ENCODE results near the gene CHL1.

Gene CHL1

GRCh38 chr3:420584-420983, 224.0 kb downstream of the CHL1 start:
- TF ChIP-seq, protein P1, sequence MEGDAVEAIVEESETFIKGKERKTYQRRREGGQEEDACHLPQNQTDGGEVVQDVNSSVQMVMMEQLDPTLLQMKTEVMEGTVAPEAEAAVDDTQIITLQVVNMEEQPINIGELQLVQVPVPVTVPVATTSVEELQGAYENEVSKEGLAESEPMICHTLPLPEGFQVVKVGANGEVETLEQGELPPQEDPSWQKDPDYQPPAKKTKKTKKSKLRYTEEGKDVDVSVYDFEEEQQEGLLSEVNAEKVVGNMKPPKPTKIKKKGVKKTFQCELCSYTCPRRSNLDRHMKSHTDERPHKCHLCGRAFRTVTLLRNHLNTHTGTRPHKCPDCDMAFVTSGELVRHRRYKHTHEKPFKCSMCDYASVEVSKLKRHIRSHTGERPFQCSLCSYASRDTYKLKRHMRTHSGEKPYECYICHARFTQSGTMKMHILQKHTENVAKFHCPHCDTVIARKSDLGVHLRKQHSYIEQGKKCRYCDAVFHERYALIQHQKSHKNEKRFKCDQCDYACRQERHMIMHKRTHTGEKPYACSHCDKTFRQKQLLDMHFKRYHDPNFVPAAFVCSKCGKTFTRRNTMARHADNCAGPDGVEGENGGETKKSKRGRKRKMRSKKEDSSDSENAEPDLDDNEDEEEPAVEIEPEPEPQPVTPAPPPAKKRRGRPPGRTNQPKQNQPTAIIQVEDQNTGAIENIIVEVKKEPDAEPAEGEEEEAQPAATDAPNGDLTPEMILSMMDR (IDR thresholded peaks at IDR 0.05; ENCODE audit: low read depth, low read length), result no peak

DNA sequence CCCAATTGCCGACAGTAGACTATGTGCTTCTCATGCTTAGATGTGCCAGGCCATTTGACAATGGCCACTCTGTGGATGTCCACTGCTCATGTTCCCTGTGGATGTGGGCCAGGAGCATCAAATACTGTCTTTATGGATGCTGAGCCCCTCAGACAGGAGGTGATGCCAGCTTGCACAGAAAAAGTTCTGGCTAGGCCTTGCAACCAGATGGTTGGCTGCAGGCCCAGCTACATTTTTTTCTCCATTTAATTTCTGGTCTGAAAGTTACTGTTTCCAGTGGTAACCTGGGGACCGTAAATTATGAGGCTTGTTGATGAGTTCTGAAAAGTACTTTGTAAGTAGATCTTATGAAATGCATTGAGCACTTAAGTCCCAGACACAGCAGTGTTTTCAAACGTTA, 228.5 kb downstream of the CHL1 start:
- no peak for DNase-seq (ENCODE audit: extremely low read depth, low read depth)
- TF ChIP-seq, protein P1 (IDR thresholded peaks at IDR 0.05; ENCODE audit: low read depth, low read length), result no peak

More at GRCh38 chr3:420584-420983, 224.0 kb downstream of the CHL1 start:
- DNase-seq (ENCODE audit: extremely low read depth, low read depth), result no peak

DNA sequence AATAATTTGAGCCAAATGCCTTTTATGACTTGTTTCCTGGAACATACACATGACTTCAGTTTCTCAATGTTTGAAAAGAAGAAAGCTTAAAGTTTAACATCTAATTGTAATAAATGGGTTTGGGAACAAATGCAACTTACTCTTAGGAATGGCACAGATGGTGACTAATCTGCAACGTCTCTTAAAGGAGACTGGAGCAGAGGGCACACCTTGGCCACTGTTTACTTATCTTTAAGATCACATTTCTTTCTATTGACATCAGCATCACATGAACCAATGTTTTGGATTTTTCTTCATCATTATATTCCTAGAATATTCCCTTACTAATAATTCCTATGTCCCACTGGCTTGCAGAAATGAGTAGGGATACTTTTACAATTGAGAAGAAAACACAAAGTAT, 229.5 kb downstream of the CHL1 start:
- TF ChIP-seq, protein P1 (IDR thresholded peaks at IDR 0.05; ENCODE audit: low read depth, low read length), result no peak
- no peak for DNase-seq (ENCODE audit: extremely low read depth, low read depth)

- TF ChIP-seq, protein P1 (IDR thresholded peaks at IDR 0.05; ENCODE audit: low read depth, low read length), result no peak
- no peak for DNase-seq (ENCODE audit: extremely low read depth, low read depth)
These were observed 230.6 kb downstream of the CHL1 start for GRCh38 chr3:427128-427527.

- TF ChIP-seq, protein P1 (IDR thresholded peaks at IDR 0.05; ENCODE audit: low read depth, low read length), result no peak
- no peak for DNase-seq (ENCODE audit: extremely low read depth, low read depth)
These were observed 233.6 kb downstream of the CHL1 start for GRCh38 chr3:430186-430585.

DNA sequence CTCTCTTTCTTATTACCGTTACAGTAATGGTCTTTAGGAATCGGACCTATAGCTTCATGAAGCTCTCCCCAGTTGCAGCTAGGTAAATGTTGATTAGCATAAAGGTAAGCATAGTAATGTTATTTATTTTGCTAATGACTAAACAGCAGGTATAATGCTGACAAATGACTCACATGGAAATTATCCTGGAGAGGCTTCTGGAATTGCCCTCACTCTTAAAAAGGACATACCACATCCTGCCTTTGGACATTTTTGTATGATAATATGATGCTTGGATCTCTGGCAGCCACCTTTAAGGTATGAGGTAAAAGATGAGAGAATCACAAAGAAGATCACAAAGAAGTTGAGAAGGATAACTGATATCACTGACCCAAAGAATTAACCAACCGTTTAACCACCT, 238.6 kb downstream of the CHL1 start:
- TF ChIP-seq, protein P1 (IDR thresholded peaks at IDR 0.05; ENCODE audit: low read depth, low read length), result no peak

DNA sequence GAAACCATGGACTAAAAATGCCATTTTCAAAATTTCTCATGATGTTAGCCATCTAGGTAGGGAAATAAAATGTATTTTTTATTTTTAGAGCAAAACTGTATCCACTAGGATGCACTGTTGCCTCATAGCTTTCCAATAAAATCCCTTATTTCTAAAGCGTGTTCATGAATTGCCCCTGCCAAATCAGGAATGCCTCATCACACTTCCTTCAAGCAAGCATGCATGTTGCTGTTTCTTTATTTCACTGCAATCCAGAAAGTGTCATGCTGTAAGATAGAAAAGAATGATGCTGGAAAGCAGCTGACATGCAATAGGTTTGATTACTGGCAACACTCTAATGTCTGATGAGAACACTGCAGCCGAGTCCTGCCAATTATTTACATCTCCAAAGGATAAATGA, 239.5 kb downstream of the CHL1 start:
- DNase-seq (ENCODE audit: extremely low read depth, low read depth), result no peak
- TF ChIP-seq, protein P1 (IDR thresholded peaks at IDR 0.05; ENCODE audit: low read depth, low read length), result no peak

More for the DNA sequence above, 238.6 kb downstream of the CHL1 start:
- no peak for DNase-seq (ENCODE audit: extremely low read depth, low read depth)

All from AG09319 (cell line).